OCI-LY3 (cell line): ENCODE results near the gene TNIP1.

Source experiments
- H2AFZ ChIP-seq: fragments of 200-600, 300-600 bp; shearing (Covaris generic); 2 replicates; pipeline ENCODE4 v1.6.0; 2014; ENCODE audit warnings: antibody characterized with exemption, low read depth, low read length
- H3K27ac ChIP-seq: fragments of 200-600, 300-600 bp; sonication (generic); 2 replicates; pipeline ENCODE4 v1.5.1; 2014; ENCODE audit warnings: mild to moderate bottlenecking, low read length, moderate library complexity, mixed read lengths
- H3K27me3 ChIP-seq: fragments of 200-600, 300-600 bp; sonication (generic); 2 replicates; pipeline ENCODE4 v1.6.1; 2014; ENCODE audit warnings: low read depth, low read length, mixed read lengths
- H3K36me3 ChIP-seq: fragments of 200-600, 300-600 bp; sonication (generic); replicated peaks from 2 replicates; pipeline ENCODE3; 2014; ENCODE audit warnings: low read depth, low read length, mixed read lengths
- H3K4me1 ChIP-seq: fragments of 300-600, 200-600 bp; sonication (generic); 2 replicates; pipeline ENCODE4 v1.6.1; 2014; ENCODE audit warnings: low read length, mixed read lengths
- H3K4me2 ChIP-seq: fragments of 200-600, 300-600 bp; sonication (generic); 2 replicates; pipeline ENCODE4 v1.6.1; 2014; ENCODE audit warnings: low read length, mixed read lengths
- H3K4me3 ChIP-seq: fragments of 300-600, 200-600 bp; sonication (generic); 2 replicates; pipeline ENCODE4 v1.5.1; 2014; ENCODE audit warnings: antibody characterized with exemption, mild to moderate bottlenecking, low read length, moderate library complexity
- H3K79me2 ChIP-seq: fragments of 300-600, 200-600 bp; shearing (Covaris generic); 2 replicates; pipeline ENCODE4 v1.6.1; 2014; ENCODE audit warnings: mild to moderate bottlenecking, low read length, mixed read lengths
- H3K9ac ChIP-seq: fragments of 300-600, 200-600 bp; shearing (Covaris generic); 2 replicates; pipeline ENCODE4 v1.6.0; 2014; ENCODE audit warnings: mild to moderate bottlenecking, low read length, moderate library complexity
- H3K9me3 ChIP-seq: fragments of 200-600, 300-600 bp; shearing (Covaris generic); 2 replicates; pipeline ENCODE4 v1.6.1; 2014; ENCODE audit warnings: low read length, mixed read lengths; ENCODE audit not compliant: insufficient read depth
- H4K20me1 ChIP-seq: fragments of 200-600, 300-600 bp; sonication (generic); 2 replicates; pipeline ENCODE4 v1.6.1; 2016; ENCODE audit warnings: low read length, mixed read lengths; ENCODE audit not compliant: insufficient read depth
- EZH2phosphoT487 ChIP-seq: fragments of 200-600 bp; shearing (Covaris generic); IDR thresholded peaks from 2 replicates; pipeline ENCODE4 v1.6.1; 2018; ENCODE audit warnings: antibody characterized with exemption, mixed run types, low read depth
- TF ChIP-seq, protein P1 (sequence below): fragments of 200-600, 300-600 bp; sonication (generic); IDR thresholded peaks from 2 replicates; pipeline ENCODE4 v1.5.1; 2014; ENCODE audit warnings: antibody characterized with exemption, low read length, low read depth

The TNIP1 gene

DNA sequence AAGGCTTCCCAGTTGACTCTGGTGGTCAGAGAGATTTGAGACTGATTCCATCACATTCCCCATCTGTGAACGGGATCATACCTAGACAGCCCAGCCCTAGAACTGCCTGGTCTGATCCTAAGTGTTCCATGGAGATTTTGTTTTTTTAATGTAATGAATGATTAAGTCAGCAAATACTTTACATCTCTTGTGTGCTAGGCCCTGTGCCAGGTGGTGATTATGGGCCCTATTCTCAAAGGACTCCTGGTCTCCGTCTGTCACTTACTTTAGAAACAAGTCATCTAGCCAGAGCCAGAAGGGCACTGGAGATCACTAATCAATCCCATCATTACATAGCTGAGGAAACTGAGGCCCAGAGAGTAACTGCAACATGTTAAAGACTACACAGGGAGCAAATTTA, 61.5 kb downstream of the TNIP1 start:
- TF ChIP-seq, protein P1, sequence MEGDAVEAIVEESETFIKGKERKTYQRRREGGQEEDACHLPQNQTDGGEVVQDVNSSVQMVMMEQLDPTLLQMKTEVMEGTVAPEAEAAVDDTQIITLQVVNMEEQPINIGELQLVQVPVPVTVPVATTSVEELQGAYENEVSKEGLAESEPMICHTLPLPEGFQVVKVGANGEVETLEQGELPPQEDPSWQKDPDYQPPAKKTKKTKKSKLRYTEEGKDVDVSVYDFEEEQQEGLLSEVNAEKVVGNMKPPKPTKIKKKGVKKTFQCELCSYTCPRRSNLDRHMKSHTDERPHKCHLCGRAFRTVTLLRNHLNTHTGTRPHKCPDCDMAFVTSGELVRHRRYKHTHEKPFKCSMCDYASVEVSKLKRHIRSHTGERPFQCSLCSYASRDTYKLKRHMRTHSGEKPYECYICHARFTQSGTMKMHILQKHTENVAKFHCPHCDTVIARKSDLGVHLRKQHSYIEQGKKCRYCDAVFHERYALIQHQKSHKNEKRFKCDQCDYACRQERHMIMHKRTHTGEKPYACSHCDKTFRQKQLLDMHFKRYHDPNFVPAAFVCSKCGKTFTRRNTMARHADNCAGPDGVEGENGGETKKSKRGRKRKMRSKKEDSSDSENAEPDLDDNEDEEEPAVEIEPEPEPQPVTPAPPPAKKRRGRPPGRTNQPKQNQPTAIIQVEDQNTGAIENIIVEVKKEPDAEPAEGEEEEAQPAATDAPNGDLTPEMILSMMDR: no peak
- no peak for TF ChIP-seq EZH2phosphoT487
- no peak overlapping the region for H3K4me3 ChIP-seq
- no peaks in the 10 kb centered on the region for H3K79me2 ChIP-seq
- H3K36me3 ChIP-seq: no peaks in the 10 kb centered on the region
- no peaks in the 10 kb centered on the region for H3K9me3 ChIP-seq
- H3K27ac ChIP-seq: no peak overlapping the region
- no peak overlapping the region for H3K4me2 ChIP-seq
- H2AFZ ChIP-seq: no peak overlapping the region
- H3K4me1 ChIP-seq: no peaks in the 10 kb centered on the region
- no peaks in the 10 kb centered on the region for H3K27me3 ChIP-seq
- no peak overlapping the region for H3K9ac ChIP-seq
- H4K20me1 ChIP-seq: no peaks in the 10 kb centered on the region

DNA sequence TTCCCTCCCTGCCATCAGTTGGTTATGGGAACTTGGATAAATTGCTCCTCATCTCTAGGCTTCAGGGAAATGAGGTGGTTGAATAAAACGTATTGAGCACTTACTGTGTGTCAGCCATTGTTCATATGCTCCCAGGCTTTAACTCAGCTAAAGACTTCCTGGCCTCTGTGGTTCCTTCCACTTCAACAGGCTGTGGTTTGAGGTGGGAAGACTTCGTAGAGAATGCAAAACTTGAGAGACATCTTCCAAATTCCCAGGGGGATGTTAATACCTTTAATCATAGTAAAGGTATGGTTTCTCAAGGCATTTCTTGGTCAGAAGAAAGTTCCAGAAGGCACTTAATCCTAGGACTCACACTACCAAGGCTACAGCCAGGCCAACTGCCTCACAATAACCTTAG, 62.0 kb downstream of the TNIP1 start:
- no peak for TF ChIP-seq EZH2phosphoT487
- TF ChIP-seq, protein P1: no peak
- Histone ChIP-seq H3K4me3 (no peak overlapping the region), H3K36me3 (no peaks in the 10 kb centered on the region), H3K4me2 (no peak overlapping the region), H3K27ac (no peak overlapping the region), H4K20me1 (no peaks in the 10 kb centered on the region), H3K27me3 (no peaks in the 10 kb centered on the region), H3K4me1 (no peaks in the 10 kb centered on the region), H3K79me2 (no peaks in the 10 kb centered on the region), H2AFZ (no peak overlapping the region), H3K9me3 (no peaks in the 10 kb centered on the region), H3K9ac (no peak overlapping the region)

DNA sequence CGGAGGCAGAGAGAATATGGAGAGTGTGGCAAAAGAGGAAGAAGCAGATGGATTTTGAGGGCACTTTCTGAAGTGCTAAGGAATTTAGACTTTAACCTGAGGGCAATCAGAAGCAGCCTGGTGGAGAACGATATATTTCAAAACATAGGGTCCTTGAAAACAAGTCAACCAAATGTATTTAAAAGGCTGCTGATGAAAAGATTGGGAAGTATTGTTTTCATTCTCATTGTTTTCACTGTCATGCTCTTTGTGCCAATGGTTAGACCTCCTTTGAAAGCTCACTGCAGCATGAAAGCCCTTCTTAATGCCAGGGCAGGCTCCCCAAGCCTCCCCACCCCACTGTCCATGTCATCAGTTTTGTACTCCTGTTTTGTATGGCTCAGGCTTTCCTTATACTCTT, 62.9 kb downstream of the TNIP1 start:
- Histone ChIP-seq H3K4me2 (no peak overlapping the region), H2AFZ (no peak overlapping the region), H3K4me3 (no peak overlapping the region), H3K9me3 (no peaks in the 10 kb centered on the region), H3K27me3 (no peaks in the 10 kb centered on the region), H3K27ac (no peak overlapping the region), H3K9ac (no peak overlapping the region), H3K36me3 (no peaks in the 10 kb centered on the region), H4K20me1 (no peaks in the 10 kb centered on the region), H3K79me2 (no peaks in the 10 kb centered on the region), H3K4me1 (no peaks in the 10 kb centered on the region)
- TF ChIP-seq, protein P1: no peak
- no peak for TF ChIP-seq EZH2phosphoT487

DNA sequence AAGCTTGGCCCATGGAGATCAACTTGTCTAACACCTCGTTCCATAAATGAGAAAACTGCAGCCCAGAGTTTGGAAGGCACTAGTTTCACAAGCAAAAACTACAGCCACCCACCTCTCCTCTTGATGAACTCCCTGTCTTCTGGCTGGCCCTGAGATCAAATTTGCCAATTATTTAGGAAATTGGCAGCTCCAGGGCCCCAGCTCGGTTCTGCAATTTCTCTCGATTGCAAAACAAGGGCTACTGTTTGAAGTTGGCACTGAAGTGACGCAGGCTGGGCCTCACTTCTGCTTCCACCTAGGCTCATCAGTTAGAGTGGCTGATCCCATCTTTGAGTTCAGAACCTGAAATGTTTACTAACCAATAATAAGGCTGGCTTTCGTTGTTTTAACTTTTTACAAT, 64.1 kb downstream of the TNIP1 start:
- H3K4me3 ChIP-seq: no peak overlapping the region
- no peaks in the 10 kb centered on the region for H3K4me1 ChIP-seq
- H3K9ac ChIP-seq: no peak overlapping the region
- no peaks in the 10 kb centered on the region for H3K36me3 ChIP-seq
- no peaks in the 10 kb centered on the region for H3K79me2 ChIP-seq
- no peak for TF ChIP-seq EZH2phosphoT487
- TF ChIP-seq, protein P1: no peak
- no peaks in the 10 kb centered on the region for H3K9me3 ChIP-seq
- no peak overlapping the region for H3K4me2 ChIP-seq
- no peak overlapping the region for H3K27ac ChIP-seq
- no peak overlapping the region for H2AFZ ChIP-seq
- H3K27me3 ChIP-seq: no peaks in the 10 kb centered on the region
- no peaks in the 10 kb centered on the region for H4K20me1 ChIP-seq
